PC-3 (cell line): ENCODE measurements around the gene TEX51. TPM values are rescaled to one million over a fixed set of nuclear protein-coding genes. Genes with fewer than 3 reads are reported as not detected.

Experiments
- ATAC-seq: fragments of 200-7000 bp; cut with Tn5 transposase; 2 replicates; pipeline ENCODE4 v1.9.1; 2020; ENCODE audit warnings: mild to moderate bottlenecking, moderate library complexity
- BruUV-seq: library from RNA; stranded (reverse); fragments of 400-500 nt; replicated peaks from 2 replicates; lab custom pipeline; 2021; lab: Mats Ljungman, UMichigan
- CTCF ChIA-PET: fragments of 300-600 bp; sonication (Branson Sonifier 250); formaldehyde crosslinking; loops from one replicate; lab custom pipeline; 2022; ENCODE audit warnings: antibody characterized with exemption; lab: Charles Lee
- POLR2A ChIA-PET: fragments of 300-600 bp; sonication (Branson Sonifier 250); formaldehyde crosslinking; loops from one replicate; lab custom pipeline; 2022; ENCODE audit warnings: antibody characterized with exemption; ENCODE audit not compliant: unreplicated experiment; lab: Charles Lee
- DNase-seq: peaks from one replicate; pipeline ENCODE4 v3.0.0-alpha.2; 2015
- H2AFZ ChIP-seq: fragments of 300-600 bp; sonication (generic); 2 replicates; pipeline ENCODE4 v1.6.0; 2016; ENCODE audit warnings: antibody characterized with exemption, low read length
- H3F3A ChIP-seq: fragments of 300-600 bp; sonication (generic); one replicate; pipeline ENCODE4 v1.6.0; 2017; ENCODE audit warnings: antibody characterized with exemption, low read length, control low read depth, mild to moderate bottlenecking; ENCODE audit not compliant: unreplicated experiment
- H3K27ac ChIP-seq: fragments of 300-600 bp; sonication (generic); 2 replicates; pipeline ENCODE4 v1.5.1; 2016; ENCODE audit warnings: mild to moderate bottlenecking, low read length
- H3K27me3 ChIP-seq: fragments of 300-600 bp; sonication (generic); 2 replicates; pipeline ENCODE4 v1.6.1; 2016; ENCODE audit warnings: low read length, mixed read lengths
- H3K36me3 ChIP-seq: fragments of 300-600 bp; sonication (generic); 2 replicates; pipeline ENCODE4 v1.6.1; 2016; ENCODE audit warnings: low read depth, mixed run types, low read length, mixed read lengths
- H3K4me1 ChIP-seq: fragments of 300-600 bp; sonication (generic); 2 replicates; pipeline ENCODE4 v1.5.1; 2016; ENCODE audit warnings: low read length; ENCODE audit not compliant: insufficient read depth
- H3K4me2 ChIP-seq: fragments of 300-600 bp; sonication (generic); 2 replicates; pipeline ENCODE4 v1.6.0; 2016; ENCODE audit warnings: low read length
- H3K4me3 ChIP-seq: fragments of 300-600 bp; sonication (generic); 2 replicates; pipeline ENCODE4 v1.5.1; 2016; ENCODE audit warnings: mild to moderate bottlenecking, low read length, mixed read lengths
- H3K79me2 ChIP-seq: fragments of 300-600 bp; sonication (generic); 2 replicates; pipeline ENCODE4 v1.6.1; 2017; ENCODE audit warnings: low read length, mixed read lengths
- H3K9ac ChIP-seq: fragments of 300-600 bp; sonication (generic); 2 replicates; pipeline ENCODE4 v1.6.0; 2016; ENCODE audit warnings: mild to moderate bottlenecking, low read length
- H3K9me2 ChIP-seq: fragments of 300-600 bp; sonication (generic); replicated peaks from 2 replicates; pipeline ENCODE4 v1.6.1; 2016; ENCODE audit warnings: mixed run types, low read length, mixed read lengths
- H3K9me3 ChIP-seq: fragments of 300-600 bp; sonication (generic); 2 replicates; pipeline ENCODE4 v1.6.1; 2016; ENCODE audit warnings: low read length, mixed read lengths
- H4K20me1 ChIP-seq: fragments of 300-600 bp; sonication (generic); 2 replicates; pipeline ENCODE4 v1.6.1; 2016; ENCODE audit warnings: low read length, mixed read lengths
- EZH2 ChIP-seq: fragments of 300-600 bp; sonication (generic); IDR thresholded peaks from one replicate; pipeline ENCODE4 v1.6.1; 2017; ENCODE audit warnings: antibody characterized with exemption, mild to moderate bottlenecking, low read length; ENCODE audit not compliant: unreplicated experiment
- EZH2phosphoT487 ChIP-seq: fragments of 300-600 bp; sonication (generic); IDR thresholded peaks from 2 replicates; pipeline ENCODE4 v1.6.1; 2018; ENCODE audit warnings: mild to moderate bottlenecking, antibody characterized with exemption, low read length, borderline replicate concordance
- intact Hi-C: fragments of 100-400 bp; cut with micrococcal nuclease; formaldehyde crosslinking; loops from 2 replicates; pipeline ENCODE4 v1.9.0; 2023
- total RNA-seq: library from RNA; depleted of rRNA; stranded (reverse); fragments of >200 nt; gene quantifications from 2 replicates; pipeline ENCODE4 v1.2.3, GENCODE V29; 2014
- TF ChIP-seq, protein P1 (sequence below): fragments of 300-600 bp; sonication (generic); conservative IDR thresholded peaks from 2 replicates; pipeline ENCODE4 v1.5.1; 2017; ENCODE audit warnings: antibody characterized with exemption, low read depth, mild to moderate bottlenecking, low read length

TEX51 gene
- total RNA-seq, 1 experiment from 2014 or later = not detected

DNA sequence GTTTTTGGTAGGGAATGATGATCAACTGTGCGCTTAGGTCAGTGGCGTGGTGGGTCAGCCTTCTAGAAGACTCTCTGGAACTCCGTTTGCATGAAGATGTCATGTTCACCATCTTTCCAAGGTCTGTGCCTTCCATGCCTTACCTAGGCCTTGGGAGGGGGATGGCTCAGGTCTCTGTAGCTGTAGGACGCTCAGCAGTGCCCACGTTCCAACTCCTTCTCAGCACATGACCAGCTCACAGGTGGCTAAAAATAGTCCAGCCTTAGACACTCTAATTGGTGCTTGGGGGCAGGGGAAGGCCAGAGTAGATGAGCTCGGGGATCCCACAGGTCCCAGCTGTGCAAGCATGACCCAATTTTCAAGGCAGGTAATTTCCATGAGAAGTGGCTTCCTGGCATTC is 42.3 kb upstream of the TEX51 start:
- no peak overlapping the region for H3K9ac ChIP-seq
- CTCF ChIA-PET = no interaction called here
- no TSS peak for BruUV-seq
- H3K4me3 ChIP-seq = no peak overlapping the region
- TF ChIP-seq EZH2phosphoT487 = no peak
- H4K20me1 ChIP-seq = no peaks in the 10 kb centered on the region
- intact Hi-C loops = no loop called here
- DNase-seq = no peak
- H3K9me2 ChIP-seq = no peaks in the 10 kb centered on the region
- H2AFZ ChIP-seq = no peak overlapping the region
- H3K9me3 ChIP-seq = no peaks in the 10 kb centered on the region
- H3K36me3 ChIP-seq = no peaks in the 10 kb centered on the region
- ATAC-seq = no peak
- H3K27ac ChIP-seq = no peak overlapping the region
- H3K4me2 ChIP-seq = no peak overlapping the region
- H3K79me2 ChIP-seq = no peaks in the 10 kb centered on the region
- H3K27me3 ChIP-seq = 0 out of 2 replicates have a peak, but pooled peaks cover 5% of the 10 kb centered on the region
- no peaks in the 10 kb centered on the region for H3F3A ChIP-seq
- H3K4me1 ChIP-seq = no peaks in the 10 kb centered on the region
- POLR2A ChIA-PET = no interaction called here

DNA sequence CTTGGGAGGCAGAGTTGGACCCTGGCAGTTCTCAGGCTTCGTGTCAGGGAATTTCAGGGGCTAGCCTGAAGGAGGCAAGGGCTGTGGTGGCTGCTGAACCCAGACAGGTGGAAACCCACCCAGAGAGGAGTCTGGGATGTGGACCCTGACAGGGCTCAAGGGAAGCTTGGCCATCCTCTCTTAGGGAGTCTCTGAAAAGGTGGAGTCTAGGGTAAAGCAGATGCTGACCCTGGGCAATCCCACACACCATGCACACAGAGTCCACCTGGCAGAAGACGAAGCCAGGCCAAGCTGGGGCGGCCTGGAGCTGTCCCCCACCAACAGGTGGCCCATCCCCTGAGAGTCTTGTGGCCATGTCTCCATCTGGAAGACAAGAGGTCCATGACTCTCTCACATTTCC is 41.2 kb upstream of the TEX51 start:
- intact Hi-C loops = no loop called here
- no peak overlapping the region for H3K9ac ChIP-seq
- TF ChIP-seq EZH2 (no peak), EZH2phosphoT487 (no peak)
- TF ChIP-seq, protein P1, sequence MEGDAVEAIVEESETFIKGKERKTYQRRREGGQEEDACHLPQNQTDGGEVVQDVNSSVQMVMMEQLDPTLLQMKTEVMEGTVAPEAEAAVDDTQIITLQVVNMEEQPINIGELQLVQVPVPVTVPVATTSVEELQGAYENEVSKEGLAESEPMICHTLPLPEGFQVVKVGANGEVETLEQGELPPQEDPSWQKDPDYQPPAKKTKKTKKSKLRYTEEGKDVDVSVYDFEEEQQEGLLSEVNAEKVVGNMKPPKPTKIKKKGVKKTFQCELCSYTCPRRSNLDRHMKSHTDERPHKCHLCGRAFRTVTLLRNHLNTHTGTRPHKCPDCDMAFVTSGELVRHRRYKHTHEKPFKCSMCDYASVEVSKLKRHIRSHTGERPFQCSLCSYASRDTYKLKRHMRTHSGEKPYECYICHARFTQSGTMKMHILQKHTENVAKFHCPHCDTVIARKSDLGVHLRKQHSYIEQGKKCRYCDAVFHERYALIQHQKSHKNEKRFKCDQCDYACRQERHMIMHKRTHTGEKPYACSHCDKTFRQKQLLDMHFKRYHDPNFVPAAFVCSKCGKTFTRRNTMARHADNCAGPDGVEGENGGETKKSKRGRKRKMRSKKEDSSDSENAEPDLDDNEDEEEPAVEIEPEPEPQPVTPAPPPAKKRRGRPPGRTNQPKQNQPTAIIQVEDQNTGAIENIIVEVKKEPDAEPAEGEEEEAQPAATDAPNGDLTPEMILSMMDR = no peak
- DNase-seq = no peak
- no peaks in the 10 kb centered on the region for H4K20me1 ChIP-seq
- H3K9me3 ChIP-seq = no peaks in the 10 kb centered on the region
- no peaks in the 10 kb centered on the region for H3F3A ChIP-seq
- no peak overlapping the region for H3K4me2 ChIP-seq
- ATAC-seq = no peak
- BruUV-seq = no TSS peak
- no peak overlapping the region for H3K4me3 ChIP-seq
- H3K36me3 ChIP-seq = no peaks in the 10 kb centered on the region
- H3K27ac ChIP-seq = no peak overlapping the region
- ChIA-PET CTCF (no interaction called here), POLR2A (no interaction called here)
- H3K9me2 ChIP-seq = no peaks in the 10 kb centered on the region
- H3K27me3 ChIP-seq = 0 out of 2 replicates have a peak, but pooled peaks cover 5% of the 10 kb centered on the region
- no peak overlapping the region for H2AFZ ChIP-seq
- no peaks in the 10 kb centered on the region for H3K4me1 ChIP-seq
- H3K79me2 ChIP-seq = no peaks in the 10 kb centered on the region

- no peaks in the 10 kb centered on the region for H3K36me3 ChIP-seq
- no peaks in the 10 kb centered on the region for H3F3A ChIP-seq
- no peak overlapping the region for H3K9ac ChIP-seq
- no peaks in the 10 kb centered on the region for H4K20me1 ChIP-seq
- TF ChIP-seq EZH2phosphoT487 = no peak
- no peak for TF ChIP-seq EZH2
- TF ChIP-seq, protein P1 = no peak
- ATAC-seq (no peak), DNase-seq (no peak)
- no peaks in the 10 kb centered on the region for H3K9me3 ChIP-seq
- H3K79me2 ChIP-seq = no peaks in the 10 kb centered on the region
- 0 out of 2 replicates have a peak, but pooled peaks cover 5% of the 10 kb centered on the region for H3K27me3 ChIP-seq
- BruUV-seq = no TSS peak
- H3K4me3 ChIP-seq = no peak overlapping the region
- no peaks in the 10 kb centered on the region for H3K9me2 ChIP-seq
- ChIA-PET POLR2A (no interaction called here), CTCF (no interaction called here)
- H3K4me2 ChIP-seq = no peak overlapping the region
- H2AFZ ChIP-seq = no peak overlapping the region
- no peak overlapping the region for H3K27ac ChIP-seq
- intact Hi-C loops = no loop called here
- H3K4me1 ChIP-seq = no peaks in the 10 kb centered on the region
Observed at GRCh38 chr2:126858013-126858412, 40.7 kb upstream of the TEX51 start.
